ENCODE measurements around the gene CPT1C. TPM values are rescaled to one million over a fixed set of nuclear protein-coding genes. Genes with fewer than 3 reads are reported as not detected.

CPT1C gene
- total RNA-seq, 1 experiment from 2014 or later, result 2.0 TPM

- no peak for DNase-seq
- Mint-ChIP-seq H3K27me3 (ENCODE audit: insufficient read depth, unreplicated experiment) (no peaks in the 10 kb centered on the region), H3K27ac (ENCODE audit: unreplicated experiment) (no peak overlapping the region), H3K4me1 (ENCODE audit: low read depth, unreplicated experiment) (no peaks in the 10 kb centered on the region), H3K4me3 (ENCODE audit: unreplicated experiment) (no peak overlapping the region), H3K36me3 (ENCODE audit: insufficient read depth, unreplicated experiment) (peaks cover under 1% of the 10 kb centered on the region), H3K9me3 (ENCODE audit: unreplicated experiment) (peaks cover 18% of the 10 kb centered on the region)
- Histone ChIP-seq H3K4me3 (ENCODE audit: low read depth, low read length) (no peak overlapping the region), H3K36me3 (ENCODE audit: control insufficient read depth, insufficient read depth, low read length) (no peaks in the 10 kb centered on the region), H3K4me1 (no peaks in the 10 kb centered on the region), H3K27me3 (replicated peaks; ENCODE audit: control insufficient read depth, insufficient read depth, low read length) (no peaks in the 10 kb centered on the region), H3K9me3 (peaks cover 15% of the 10 kb centered on the region)
- intact Hi-C loops (cut with micrococcal nuclease; ENCODE audit: unreplicated experiment), result no loop called here
- BruUV-seq (replicated peaks), result no TSS peak
- TF ChIP-seq, protein P1, sequence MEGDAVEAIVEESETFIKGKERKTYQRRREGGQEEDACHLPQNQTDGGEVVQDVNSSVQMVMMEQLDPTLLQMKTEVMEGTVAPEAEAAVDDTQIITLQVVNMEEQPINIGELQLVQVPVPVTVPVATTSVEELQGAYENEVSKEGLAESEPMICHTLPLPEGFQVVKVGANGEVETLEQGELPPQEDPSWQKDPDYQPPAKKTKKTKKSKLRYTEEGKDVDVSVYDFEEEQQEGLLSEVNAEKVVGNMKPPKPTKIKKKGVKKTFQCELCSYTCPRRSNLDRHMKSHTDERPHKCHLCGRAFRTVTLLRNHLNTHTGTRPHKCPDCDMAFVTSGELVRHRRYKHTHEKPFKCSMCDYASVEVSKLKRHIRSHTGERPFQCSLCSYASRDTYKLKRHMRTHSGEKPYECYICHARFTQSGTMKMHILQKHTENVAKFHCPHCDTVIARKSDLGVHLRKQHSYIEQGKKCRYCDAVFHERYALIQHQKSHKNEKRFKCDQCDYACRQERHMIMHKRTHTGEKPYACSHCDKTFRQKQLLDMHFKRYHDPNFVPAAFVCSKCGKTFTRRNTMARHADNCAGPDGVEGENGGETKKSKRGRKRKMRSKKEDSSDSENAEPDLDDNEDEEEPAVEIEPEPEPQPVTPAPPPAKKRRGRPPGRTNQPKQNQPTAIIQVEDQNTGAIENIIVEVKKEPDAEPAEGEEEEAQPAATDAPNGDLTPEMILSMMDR (IDR thresholded peaks at IDR 0.05; ENCODE audit: insufficient read depth in 1 of 2, low read depth in 1 of 2, low read length in 1 of 2, severe bottlenecking in 1 of 2, unreplicated experiment in 1 of 2), result no peak
- ChIA-PET POLR2A (no interaction called here), CTCF (interaction anchor here (1.1 kb wide), 1 partner anchor 120 kb away, joined by 3 read pairs; no protein-coding TSS in a partner anchor)
Measured at GRCh38 chr19:49749771-49750170, 58.9 kb downstream of the CPT1C start.

DNA sequence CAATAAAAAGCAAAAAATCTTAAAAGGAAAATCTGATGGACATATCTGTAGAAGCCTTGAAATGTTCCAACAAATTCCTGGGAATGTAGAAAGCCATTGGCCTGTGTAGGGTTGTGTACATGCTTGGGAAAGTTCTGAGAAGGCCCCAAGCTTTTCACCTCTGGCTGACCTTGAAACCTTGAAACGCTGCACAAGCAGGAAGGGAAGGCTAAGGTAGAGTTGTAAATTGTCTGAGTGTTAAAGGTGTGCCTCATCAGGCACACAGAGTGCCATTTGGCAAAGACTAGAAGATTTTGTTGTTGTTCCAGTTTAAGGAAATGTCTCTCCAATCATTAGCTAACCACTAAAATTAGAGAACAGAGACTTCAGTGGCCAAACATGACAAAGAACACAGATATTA lies 61.8 kb downstream of the CPT1C start:
- no peak for DNase-seq
- H3K27ac Mint-ChIP-seq (ENCODE audit: unreplicated experiment), result no peak overlapping the region
- POLR2A ChIA-PET, result no interaction called here
- peaks cover 12% of the 10 kb centered on the region for H3K9me3 Mint-ChIP-seq (ENCODE audit: unreplicated experiment)
- H3K4me1 ChIP-seq, result no peaks in the 10 kb centered on the region
- H3K4me1 Mint-ChIP-seq (ENCODE audit: low read depth, unreplicated experiment), result no peaks in the 10 kb centered on the region
- H3K4me3 ChIP-seq (ENCODE audit: low read depth, low read length), result no peak overlapping the region
- intact Hi-C loops (cut with micrococcal nuclease; ENCODE audit: unreplicated experiment), result no loop called here
- H3K9me3 ChIP-seq, result peaks cover 18% of the 10 kb centered on the region
- TF ChIP-seq, protein P1 (IDR thresholded peaks at IDR 0.05; ENCODE audit: insufficient read depth in 1 of 2, low read depth in 1 of 2, low read length in 1 of 2, severe bottlenecking in 1 of 2, unreplicated experiment in 1 of 2), result no peak
- CTCF ChIA-PET, result no interaction called here
- no TSS peak for BruUV-seq (replicated peaks)
- no peaks in the 10 kb centered on the region for H3K27me3 Mint-ChIP-seq (ENCODE audit: insufficient read depth, unreplicated experiment)
- no peaks in the 10 kb centered on the region for H3K27me3 ChIP-seq (replicated peaks; ENCODE audit: control insufficient read depth, insufficient read depth, low read length)
- peaks cover 7% of the 10 kb centered on the region for H3K36me3 Mint-ChIP-seq (ENCODE audit: insufficient read depth, unreplicated experiment)
- no peaks in the 10 kb centered on the region for H3K36me3 ChIP-seq (ENCODE audit: control insufficient read depth, insufficient read depth, low read length)
- H3K4me3 Mint-ChIP-seq (ENCODE audit: unreplicated experiment), result no peak overlapping the region

- no peak for DNase-seq
- Histone ChIP-seq H3K4me1 (no peaks in the 10 kb centered on the region), H3K36me3 (ENCODE audit: control insufficient read depth, insufficient read depth, low read length) (no peaks in the 10 kb centered on the region), H3K27me3 (replicated peaks; ENCODE audit: control insufficient read depth, insufficient read depth, low read length) (no peaks in the 10 kb centered on the region), H3K9me3 (peaks cover 18% of the 10 kb centered on the region), H3K4me3 (ENCODE audit: low read depth, low read length) (no peak overlapping the region)
- ChIA-PET CTCF (no interaction called here), POLR2A (no interaction called here)
- peaks cover 9% of the 10 kb centered on the region for H3K36me3 Mint-ChIP-seq (ENCODE audit: insufficient read depth, unreplicated experiment)
- intact Hi-C loops (cut with micrococcal nuclease; ENCODE audit: unreplicated experiment), result no loop called here
- no peaks in the 10 kb centered on the region for H3K4me1 Mint-ChIP-seq (ENCODE audit: low read depth, unreplicated experiment)
- no peaks in the 10 kb centered on the region for H3K27me3 Mint-ChIP-seq (ENCODE audit: insufficient read depth, unreplicated experiment)
- no peak overlapping the region for H3K27ac Mint-ChIP-seq (ENCODE audit: unreplicated experiment)
- TF ChIP-seq, protein P1 (IDR thresholded peaks at IDR 0.05; ENCODE audit: insufficient read depth in 1 of 2, low read depth in 1 of 2, low read length in 1 of 2, severe bottlenecking in 1 of 2, unreplicated experiment in 1 of 2), result no peak
- no peak overlapping the region for H3K4me3 Mint-ChIP-seq (ENCODE audit: unreplicated experiment)
- BruUV-seq (replicated peaks), result no TSS peak
- peaks cover 12% of the 10 kb centered on the region for H3K9me3 Mint-ChIP-seq (ENCODE audit: unreplicated experiment)
Measured at GRCh38 chr19:49755956-49756355, 65.0 kb downstream of the CPT1C start.
